ENCODE results near the gene MS4A18. TPM values are rescaled to one million over a fixed set of nuclear protein-coding genes. Genes with fewer than 3 reads are reported as not detected.

The MS4A18 gene
- total and polyA plus RNA-seq, 10 of the 15 experiments (the other 5 are each of a cell fraction or from before 2014, with no cell fraction given) = not detected

DNA sequence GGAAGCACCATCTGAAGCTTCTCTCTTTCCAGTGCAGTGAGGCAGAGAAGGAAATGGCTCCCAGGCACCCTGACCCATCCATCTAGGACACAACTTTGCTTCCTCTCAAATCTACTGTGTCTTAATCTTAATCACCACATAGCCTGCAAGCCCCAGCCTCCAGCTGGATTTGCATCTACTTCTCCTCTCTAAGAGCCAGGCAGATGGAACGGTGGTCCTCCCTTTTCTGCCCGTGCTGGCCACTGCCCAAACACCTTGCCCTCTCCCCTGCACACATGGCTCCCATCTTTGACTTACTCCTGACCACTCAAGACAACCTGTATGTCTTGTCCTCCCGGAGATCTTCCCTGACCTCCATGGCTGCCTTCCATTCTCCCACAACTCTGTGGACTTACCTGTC is 68.0 kb downstream of the MS4A18 start:
- no TSS peak for BruUV-seq (replicated peaks)
- ChIA-PET POLR2A (no interaction called here), CTCF (no interaction called here), SMC1A (ENCODE audit: uncharacterized antibody, unreplicated experiment) (no interaction called here), RAD21 (ENCODE audit: unreplicated experiment) (interaction anchor here (1.1 kb wide), 1 partner anchor 17 kb away, joined by 4 read pairs; no protein-coding TSS in a partner anchor)
- intact Hi-C loops (cut with micrococcal nuclease; ENCODE audit: unreplicated experiment) (no loop called here), in situ Hi-C loops (cut with MboI) (no loop called here)
- no peaks in the 10 kb centered on the region; a peak in 1 of 4 replicates for H3K27me3 ChIP-seq (replicated peaks in 1 of 2; ENCODE audit: control insufficient read depth in 2 of 2, insufficient read depth in 2 of 2, low read length in 1 of 2)
- H3K9ac ChIP-seq (ENCODE audit: control insufficient read depth, insufficient read depth, low read length) = no peak overlapping the region
- no peaks in the 10 kb centered on the region for H4K20me1 ChIP-seq (ENCODE audit: control insufficient read depth, insufficient read depth)
- H3K27ac ChIP-seq (ENCODE audit: control insufficient read depth, insufficient read depth) = no peak overlapping the region
- TF ChIP-seq EGR1 (IDR thresholded peaks at IDR 0.05; ENCODE audit: borderline replicate concordance in 1 of 2, low read depth in 2 of 2, low read length in 2 of 2) (no peak), ZNF217 (IDR thresholded peaks at IDR 0.05) (no peak), SMARCA5 (IDR thresholded peaks at IDR 0.05) (no peak), SUPT20H (IDR thresholded peaks at IDR 0.05; ENCODE audit: borderline replicate concordance, control insufficient read depth, low read depth, low read length) (no peak)
- TF ChIP-seq, protein P1, sequence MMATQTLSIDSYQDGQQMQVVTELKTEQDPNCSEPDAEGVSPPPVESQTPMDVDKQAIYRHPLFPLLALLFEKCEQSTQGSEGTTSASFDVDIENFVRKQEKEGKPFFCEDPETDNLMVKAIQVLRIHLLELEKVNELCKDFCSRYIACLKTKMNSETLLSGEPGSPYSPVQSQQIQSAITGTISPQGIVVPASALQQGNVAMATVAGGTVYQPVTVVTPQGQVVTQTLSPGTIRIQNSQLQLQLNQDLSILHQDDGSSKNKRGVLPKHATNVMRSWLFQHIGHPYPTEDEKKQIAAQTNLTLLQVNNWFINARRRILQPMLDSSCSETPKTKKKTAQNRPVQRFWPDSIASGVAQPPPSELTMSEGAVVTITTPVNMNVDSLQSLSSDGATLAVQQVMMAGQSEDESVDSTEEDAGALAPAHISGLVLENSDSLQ (IDR thresholded peaks at IDR 0.05) = no peak
- no peaks in the 10 kb centered on the region; the same call in 2 of the 3 replicates for H3K9me3 ChIP-seq (replicated peaks; ENCODE audit: control insufficient read depth, insufficient read depth, low read length)
- FAIRE-seq = no peak
- no peaks in the 10 kb centered on the region for H3K36me3 ChIP-seq (ENCODE audit: control insufficient read depth in 2 of 2, insufficient read depth in 2 of 2, low read length in 1 of 2)
- no peaks in the 10 kb centered on the region for H3K4me1 ChIP-seq (ENCODE audit: control insufficient read depth, insufficient read depth, low read length)
- no peak overlapping the region for H3K4me3 ChIP-seq
- H2AFZ ChIP-seq (ENCODE audit: control insufficient read depth, low read depth, low read length) = no peak overlapping the region
- H3K79me2 ChIP-seq (ENCODE audit: control insufficient read depth, insufficient read depth, low read length) = no peaks in the 10 kb centered on the region
- no peak for DNase-seq (ENCODE audit: low read depth, low spot score)
- ATAC-seq = no peak
- no peak overlapping the region for H3K4me2 ChIP-seq (ENCODE audit: control insufficient read depth, insufficient read depth)
- 11% methylated on average over 3 of the region's 3 CpGs for WGBS (ENCODE audit: insufficient coverage, insufficient replicate concordance, low lambda C conversion rate, missing lambda C conversion rate)

Other genes starting within 250 kb of the MS4A18 start
Only the 7 nearest of the 13 such genes appear.
- not detected in 2 replicates for gene MS4A8, start 25.1 kb upstream of the MS4A18 start, total RNA-seq (2014; rRNA removed)
- not detected in 2 replicates for gene MS4A8, start 25.1 kb upstream of the MS4A18 start, total RNA-seq (2014; rRNA removed; fragmentation: Illumina TruSeq; extraction: Trizol)
- not detected in 2 replicates for gene MS4A8, start 25.1 kb upstream of the MS4A18 start, total RNA-seq (2021)
- gene MS4A8, start 25.1 kb upstream of the MS4A18 start, polyA plus RNA-seq (2011; rRNA removed) = 0.04 TPM in 1 of 2 replicates, not detected in the other
- not detected in 2 replicates for gene MS4A8, start 25.1 kb upstream of the MS4A18 start, polyA plus RNA-seq (2014; fragmentation: Illumina TruSeq; extraction: Trizol)
- not detected for gene MS4A8, start 25.1 kb upstream of the MS4A18 start, polyA plus RNA-seq (2014; fragmentation: Nextera tagmentation; extraction: Ambion mirVana)
- not detected in 2 replicates for gene MS4A8, start 25.1 kb upstream of the MS4A18 start, polyA plus RNA-seq (2014; rRNA removed)
- gene MS4A8, start 25.1 kb upstream of the MS4A18 start, polyA plus RNA-seq (2016; fragmentation: Nextera tagmentation; extraction: Ambion mirVana) = not detected
- gene MS4A15, start 32.1 kb downstream of the MS4A18 start, total RNA-seq (2014; rRNA removed) = 0.27 and 0.62 TPM in 2 replicates
- 0.18 and 0.45 TPM in 2 replicates for gene MS4A15, start 32.1 kb downstream of the MS4A18 start, total RNA-seq (2014; rRNA removed; fragmentation: Illumina TruSeq; extraction: Trizol)
- gene MS4A15, start 32.1 kb downstream of the MS4A18 start, total RNA-seq (2021) = 0.46 and 0.56 TPM in 2 replicates
- 0.22 and 0.35 TPM in 2 replicates for gene MS4A15, start 32.1 kb downstream of the MS4A18 start, polyA plus RNA-seq (2011; rRNA removed)
- gene MS4A15, start 32.1 kb downstream of the MS4A18 start, polyA plus RNA-seq (2014; fragmentation: Illumina TruSeq; extraction: Trizol) = 0.71 TPM in 1 of 2 replicates, not detected in the other
- gene MS4A15, start 32.1 kb downstream of the MS4A18 start, polyA plus RNA-seq (2014; fragmentation: Nextera tagmentation; extraction: Ambion mirVana) = under 1 TPM; 0.05 to 0.08 TPM
- 0.22 and 0.55 TPM in 2 replicates for gene MS4A15, start 32.1 kb downstream of the MS4A18 start, polyA plus RNA-seq (2014; rRNA removed)
- gene MS4A15, start 32.1 kb downstream of the MS4A18 start, polyA plus RNA-seq (2016; fragmentation: Nextera tagmentation; extraction: Ambion mirVana) = under 1 TPM; 0.62 to 0.84 TPM
- not detected in 2 replicates for gene MS4A10, start 60.6 kb downstream of the MS4A18 start, total RNA-seq (2014; rRNA removed)
- gene MS4A10, start 60.6 kb downstream of the MS4A18 start, total RNA-seq (2014; rRNA removed; fragmentation: Illumina TruSeq; extraction: Trizol) = not detected in 2 replicates
- not detected in 2 replicates for gene MS4A10, start 60.6 kb downstream of the MS4A18 start, total RNA-seq (2021)
- not detected in 2 replicates for gene MS4A10, start 60.6 kb downstream of the MS4A18 start, polyA plus RNA-seq (2011; rRNA removed)
- gene MS4A10, start 60.6 kb downstream of the MS4A18 start, polyA plus RNA-seq (2014; fragmentation: Illumina TruSeq; extraction: Trizol) = not detected in 2 replicates
- not detected for gene MS4A10, start 60.6 kb downstream of the MS4A18 start, polyA plus RNA-seq (2014; fragmentation: Nextera tagmentation; extraction: Ambion mirVana)
- gene MS4A10, start 60.6 kb downstream of the MS4A18 start, polyA plus RNA-seq (2014; rRNA removed) = not detected in 2 replicates
- not detected for gene MS4A10, start 60.6 kb downstream of the MS4A18 start, polyA plus RNA-seq (2016; fragmentation: Nextera tagmentation; extraction: Ambion mirVana)
- gene CCDC86, start 117.4 kb downstream of the MS4A18 start, total RNA-seq (2014; rRNA removed) = 26.5 and 39.7 TPM in 2 replicates
- gene CCDC86, start 117.4 kb downstream of the MS4A18 start, total RNA-seq (2014; rRNA removed; fragmentation: Illumina TruSeq; extraction: Trizol) = 6.6 and 7.2 TPM in 2 replicates
- 51.1 and 58.2 TPM in 2 replicates for gene CCDC86, start 117.4 kb downstream of the MS4A18 start, total RNA-seq (2021)
- 7.7 and 22.3 TPM in 2 replicates for gene CCDC86, start 117.4 kb downstream of the MS4A18 start, polyA plus RNA-seq (2011; rRNA removed)
- 24.7 and 37.7 TPM in 2 replicates for gene CCDC86, start 117.4 kb downstream of the MS4A18 start, polyA plus RNA-seq (2014; fragmentation: Illumina TruSeq; extraction: Trizol)
- 1 to 10 TPM; 2.0 to 4.4 TPM for gene CCDC86, start 117.4 kb downstream of the MS4A18 start, polyA plus RNA-seq (2014; fragmentation: Nextera tagmentation; extraction: Ambion mirVana)
- 44.4 and 49.6 TPM in 2 replicates for gene CCDC86, start 117.4 kb downstream of the MS4A18 start, polyA plus RNA-seq (2014; rRNA removed)
- 10 to 100 TPM; 78.6 to 87.2 TPM for gene CCDC86, start 117.4 kb downstream of the MS4A18 start, polyA plus RNA-seq (2016; fragmentation: Nextera tagmentation; extraction: Ambion mirVana)
- gene PTGDR2, start 131.2 kb downstream of the MS4A18 start, total RNA-seq (2014; rRNA removed) = not detected in 2 replicates
- gene PTGDR2, start 131.2 kb downstream of the MS4A18 start, total RNA-seq (2014; rRNA removed; fragmentation: Illumina TruSeq; extraction: Trizol) = not detected in 2 replicates
- gene PTGDR2, start 131.2 kb downstream of the MS4A18 start, total RNA-seq (2021) = 0.13 TPM in 1 of 2 replicates, not detected in the other
- gene PTGDR2, start 131.2 kb downstream of the MS4A18 start, polyA plus RNA-seq (2011; rRNA removed) = not detected in 2 replicates
- 0.01 TPM in 1 of 2 replicates, not detected in the other for gene PTGDR2, start 131.2 kb downstream of the MS4A18 start, polyA plus RNA-seq (2014; fragmentation: Illumina TruSeq; extraction: Trizol)
- not detected for gene PTGDR2, start 131.2 kb downstream of the MS4A18 start, polyA plus RNA-seq (2014; fragmentation: Nextera tagmentation; extraction: Ambion mirVana)
- 0.03 TPM in 1 of 2 replicates, not detected in the other for gene PTGDR2, start 131.2 kb downstream of the MS4A18 start, polyA plus RNA-seq (2014; rRNA removed)
- under 1 TPM; 0.17 to 0.28 TPM for gene PTGDR2, start 131.2 kb downstream of the MS4A18 start, polyA plus RNA-seq (2016; fragmentation: Nextera tagmentation; extraction: Ambion mirVana)
- gene ZP1, start 142.8 kb downstream of the MS4A18 start, total RNA-seq (2014; rRNA removed) = not detected in 2 replicates
- gene ZP1, start 142.8 kb downstream of the MS4A18 start, total RNA-seq (2014; rRNA removed; fragmentation: Illumina TruSeq; extraction: Trizol) = not detected in 2 replicates
- gene ZP1, start 142.8 kb downstream of the MS4A18 start, total RNA-seq (2021) = not detected in 2 replicates
- not detected in 2 replicates for gene ZP1, start 142.8 kb downstream of the MS4A18 start, polyA plus RNA-seq (2011; rRNA removed)
- gene ZP1, start 142.8 kb downstream of the MS4A18 start, polyA plus RNA-seq (2014; fragmentation: Illumina TruSeq; extraction: Trizol) = not detected in 2 replicates
- gene ZP1, start 142.8 kb downstream of the MS4A18 start, polyA plus RNA-seq (2014; fragmentation: Nextera tagmentation; extraction: Ambion mirVana) = not detected
- gene ZP1, start 142.8 kb downstream of the MS4A18 start, polyA plus RNA-seq (2014; rRNA removed) = not detected in 2 replicates
- not detected for gene ZP1, start 142.8 kb downstream of the MS4A18 start, polyA plus RNA-seq (2016; fragmentation: Nextera tagmentation; extraction: Ambion mirVana)
- 95.6 and 109 TPM in 2 replicates for gene PRPF19, start 181.9 kb downstream of the MS4A18 start, total RNA-seq (2014; rRNA removed)
- gene PRPF19, start 181.9 kb downstream of the MS4A18 start, total RNA-seq (2014; rRNA removed; fragmentation: Illumina TruSeq; extraction: Trizol) = 48.7 and 53.1 TPM in 2 replicates
- gene PRPF19, start 181.9 kb downstream of the MS4A18 start, total RNA-seq (2021) = 165 and 170 TPM in 2 replicates
- gene PRPF19, start 181.9 kb downstream of the MS4A18 start, polyA plus RNA-seq (2011; rRNA removed) = 12.9 and 25.6 TPM in 2 replicates
- 109 and 151 TPM in 2 replicates for gene PRPF19, start 181.9 kb downstream of the MS4A18 start, polyA plus RNA-seq (2014; fragmentation: Illumina TruSeq; extraction: Trizol)
- gene PRPF19, start 181.9 kb downstream of the MS4A18 start, polyA plus RNA-seq (2014; fragmentation: Nextera tagmentation; extraction: Ambion mirVana) = 10 to 100 TPM in 1 of 2 experiments, 1 to 10 TPM in 1; 8.7 to 27.7 TPM
- 74.4 and 88.5 TPM in 2 replicates for gene PRPF19, start 181.9 kb downstream of the MS4A18 start, polyA plus RNA-seq (2014; rRNA removed)
- 10 to 100 TPM; 59.8 to 62.9 TPM for gene PRPF19, start 181.9 kb downstream of the MS4A18 start, polyA plus RNA-seq (2016; fragmentation: Nextera tagmentation; extraction: Ambion mirVana)